Activated naive CD4-positive, alpha-beta T cell treated with anti-CD3 and anti-CD28 coated beads, Interleukin-2, amount 50 U/mL, for 24 hours (primary cell): ENCODE measurements around the gene MYOM1.
A peak's percentile ranks its signal among the peaks of the same experiment; 100 is the strongest.

Source experiments
- H3K27ac Mint-ChIP-seq: one replicate; pipeline ENCODE4 v1.8.0; 2021; ENCODE audit warnings: mild to moderate bottlenecking, mixed read lengths
- H3K27me3 Mint-ChIP-seq: one replicate; pipeline ENCODE4 v1.8.0; 2021; ENCODE audit warnings: mixed read lengths
- H3K36me3 Mint-ChIP-seq: one replicate; pipeline ENCODE4 v1.8.0; 2021; ENCODE audit warnings: mixed read lengths
- H3K4me1 Mint-ChIP-seq: one replicate; pipeline ENCODE4 v1.8.0; 2021; ENCODE audit warnings: mixed read lengths
- H3K4me3 Mint-ChIP-seq: one replicate; pipeline ENCODE4 v1.8.0; 2021; ENCODE audit warnings: mild to moderate bottlenecking, mixed read lengths
- H3K9me3 Mint-ChIP-seq: one replicate; pipeline ENCODE4 v1.8.0; 2021; ENCODE audit warnings: mixed read lengths

Gene MYOM1

GRCh38 chr18:3219631-3220335 lies at the start of gene MYOM1:
Gene MYOM1 (minus strand): TSS chr18:3219968. CDS start chr18:3215223, 4,745 bp downstream.
- Mint-ChIP-seq H3K27ac (no peak within 1 kb of the TSS), H3K4me3 (no peak within 1 kb of the TSS), H3K4me1 (no peaks in the 10 kb centered on the region), H3K9me3 (no peaks in the 10 kb centered on the region), H3K36me3 (peaks cover 2% of the 10 kb centered on the region), H3K27me3 (no peaks in the 10 kb centered on the region)

GRCh38 chr18:3269241-3269913 lies 49.6 kb upstream of the MYOM1 start:
- H3K4me1 Mint-ChIP-seq, result peaks cover 93% of the 10 kb centered on the region
- H3K4me3 Mint-ChIP-seq, result peak overlapping the region; percentile 31
- no peaks in the 10 kb centered on the region for H3K27me3 Mint-ChIP-seq
- no peaks in the 10 kb centered on the region for H3K9me3 Mint-ChIP-seq
- peaks cover 4% of the 10 kb centered on the region for H3K36me3 Mint-ChIP-seq
- peak overlapping the region; percentile 90 for H3K27ac Mint-ChIP-seq

- H3K4me3 Mint-ChIP-seq, result peak overlapping the region; percentile 66
- H3K27me3 Mint-ChIP-seq, result no peaks in the 10 kb centered on the region
- H3K36me3 Mint-ChIP-seq, result no peaks in the 10 kb centered on the region
- peak overlapping the region; percentile 84 for H3K27ac Mint-ChIP-seq
- peaks cover 94% of the 10 kb centered on the region for H3K4me1 Mint-ChIP-seq
- H3K9me3 Mint-ChIP-seq, result no peaks in the 10 kb centered on the region
Observed at GRCh38 chr18:3268306-3268705, 48.5 kb upstream of the MYOM1 start.

DNA sequence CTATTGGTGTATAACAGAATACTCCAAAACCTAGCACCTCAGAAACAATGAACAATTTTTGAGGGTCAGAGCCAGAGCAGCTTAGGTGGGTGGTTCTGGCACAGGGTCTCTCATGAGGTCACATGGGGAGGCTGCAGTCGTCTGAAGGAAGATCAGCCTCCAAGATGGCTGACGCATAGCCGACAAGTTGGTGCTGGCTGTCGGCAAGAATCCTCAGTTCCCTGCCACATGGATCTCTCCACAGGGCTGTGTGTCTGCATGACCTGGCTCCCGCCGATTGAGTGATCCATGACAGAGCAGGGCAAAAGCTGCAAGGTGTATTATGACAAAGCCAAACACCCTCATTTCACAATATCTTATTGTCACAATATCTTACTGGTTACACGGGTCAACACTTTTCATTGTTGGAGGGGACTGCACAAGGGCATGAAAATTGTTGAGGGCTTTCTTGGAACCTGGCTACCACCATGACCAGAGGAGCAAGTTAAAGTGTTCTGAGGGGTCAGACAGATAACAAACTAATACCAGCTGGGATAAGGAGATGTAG lies 46.4 kb upstream of the MYOM1 start:
- Mint-ChIP-seq H3K4me3 (peak overlapping the region; percentile 70), H3K36me3 (no peaks in the 10 kb centered on the region), H3K4me1 (peaks cover 81% of the 10 kb centered on the region), H3K27me3 (no peaks in the 10 kb centered on the region), H3K9me3 (no peaks in the 10 kb centered on the region), H3K27ac (peak overlapping the region; percentile 75)

DNA sequence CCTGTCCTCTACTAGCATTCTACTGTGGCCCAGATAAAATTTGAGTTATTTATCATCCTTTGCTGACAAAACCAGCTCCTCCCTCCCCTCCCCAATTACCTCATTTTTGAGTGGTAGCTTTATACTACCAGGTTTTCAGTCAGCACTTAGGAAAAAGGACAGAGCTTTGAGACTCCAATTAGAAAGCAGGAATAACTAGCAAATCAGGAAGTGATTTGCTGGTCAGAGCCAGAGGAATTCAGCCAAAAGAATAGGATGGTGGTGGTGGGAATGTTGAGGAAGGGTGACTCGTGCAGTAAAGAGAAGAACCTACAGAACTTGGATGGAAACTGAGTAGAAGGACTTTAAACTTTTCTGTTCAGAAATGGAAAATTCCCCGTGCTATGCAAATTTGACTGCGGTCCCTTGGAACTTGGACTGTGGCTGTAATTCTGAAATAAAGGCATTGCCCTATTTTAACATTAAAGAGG lies 45.8 kb upstream of the MYOM1 start:
- Mint-ChIP-seq H3K27ac (peak overlapping the region; percentile 91), H3K4me3 (peak overlapping the region; percentile 70), H3K36me3 (no peaks in the 10 kb centered on the region), H3K9me3 (no peaks in the 10 kb centered on the region), H3K27me3 (no peaks in the 10 kb centered on the region), H3K4me1 (peaks cover 81% of the 10 kb centered on the region)

GRCh38 chr18:3264362-3264761 lies 44.6 kb upstream of the MYOM1 start:
- peak overlapping the region; percentile 95 for H3K4me3 Mint-ChIP-seq
- H3K9me3 Mint-ChIP-seq, result no peaks in the 10 kb centered on the region
- H3K4me1 Mint-ChIP-seq, result peaks cover 81% of the 10 kb centered on the region
- no peaks in the 10 kb centered on the region for H3K27me3 Mint-ChIP-seq
- H3K27ac Mint-ChIP-seq, result peak overlapping the region; percentile 44
- H3K36me3 Mint-ChIP-seq, result peaks cover 2% of the 10 kb centered on the region

DNA sequence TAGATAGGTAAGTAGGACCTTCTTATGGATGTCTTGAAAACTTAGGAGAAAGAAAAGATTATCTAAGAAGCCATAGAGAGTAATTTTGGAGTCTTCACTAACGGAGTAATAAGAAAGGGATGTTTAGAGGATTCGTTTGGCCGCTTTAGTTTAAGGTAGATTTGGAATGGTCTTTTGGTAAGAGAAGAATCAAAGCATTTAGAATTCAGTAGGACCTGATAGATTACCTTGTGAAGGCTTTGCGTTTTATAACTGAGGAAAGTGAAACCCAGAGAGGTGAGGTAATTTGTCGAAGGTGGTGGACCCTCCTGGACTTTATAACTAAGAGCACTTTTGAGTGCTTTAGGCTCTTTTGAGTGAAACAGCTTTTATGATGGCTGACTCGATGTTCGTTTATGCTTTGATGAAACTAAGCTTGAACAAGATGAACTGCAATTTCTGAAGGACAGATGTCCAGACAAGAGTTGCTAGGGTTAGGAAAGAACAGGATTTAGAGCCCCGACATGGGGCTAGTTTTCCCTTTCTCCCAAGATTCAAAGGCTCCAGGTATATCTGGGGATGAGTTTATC lies 43.4 kb upstream of the MYOM1 start:
- H3K4me3 Mint-ChIP-seq, result peak overlapping the region; percentile 95
- H3K4me1 Mint-ChIP-seq, result peaks cover 80% of the 10 kb centered on the region

GRCh38 chr18:3262234-3263131 lies 42.7 kb upstream of the MYOM1 start:
- Mint-ChIP-seq H3K4me3 (peak overlapping the region; percentile 95), H3K27me3 (no peaks in the 10 kb centered on the region), H3K4me1 (peaks cover 82% of the 10 kb centered on the region), H3K36me3 (peaks cover 6% of the 10 kb centered on the region), H3K9me3 (no peaks in the 10 kb centered on the region), H3K27ac (peak overlapping the region; percentile 88)

More for the DNA sequence above, 43.4 kb upstream of the MYOM1 start:
- Mint-ChIP-seq H3K27me3 (no peaks in the 10 kb centered on the region), H3K27ac (peak overlapping the region; percentile 88), H3K36me3 (peaks cover 2% of the 10 kb centered on the region), H3K9me3 (no peaks in the 10 kb centered on the region)

DNA sequence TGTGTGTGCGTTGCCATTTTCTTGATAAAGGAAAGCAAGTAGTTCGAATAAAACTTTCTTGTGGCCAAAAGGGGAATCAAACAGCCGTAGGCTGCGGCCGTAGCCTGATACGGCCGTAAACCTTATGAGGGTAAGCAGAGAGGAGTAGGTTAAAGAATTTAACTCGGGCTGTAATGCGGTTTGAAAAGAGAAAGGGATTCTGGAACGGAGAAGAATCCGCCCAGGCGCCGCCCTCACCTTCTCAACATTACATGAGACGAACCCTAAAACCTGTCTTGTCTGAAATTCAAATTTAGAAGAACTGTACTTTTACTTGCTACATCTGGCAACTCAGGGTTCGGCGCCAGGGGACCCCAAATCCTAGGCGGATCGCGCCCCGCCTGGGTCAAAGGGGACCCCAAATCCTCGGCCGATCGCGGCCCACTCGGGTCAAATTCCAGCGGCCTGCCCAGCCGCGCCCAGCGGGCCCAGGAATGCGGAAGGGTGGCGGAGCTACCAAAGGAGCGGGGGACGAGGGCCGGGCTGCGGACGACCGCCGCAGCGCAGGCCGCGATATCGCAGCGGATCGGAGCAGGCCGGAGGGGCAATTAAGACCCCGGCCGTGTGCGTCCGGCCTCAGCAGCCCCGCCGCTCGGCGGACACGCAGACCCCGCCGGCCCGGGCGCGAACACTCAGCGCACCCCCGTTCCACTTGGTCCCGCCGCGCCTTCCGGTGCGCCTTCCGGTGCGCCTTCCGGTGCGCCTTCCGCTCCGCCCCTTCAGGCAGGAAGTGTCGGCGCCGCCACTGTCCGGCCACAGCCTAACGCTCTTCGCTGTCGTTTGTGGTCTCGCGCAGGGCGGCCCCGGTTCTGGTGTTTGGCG lies 41.8 kb upstream of the MYOM1 start, which contains the start of gene MYL12B:
Gene MYL12B, plus strand, starts transcription at position 761 of the 861 bp plus-strand sequence. CDS start 10,766 bp downstream, outside the sequence.
- Mint-ChIP-seq H3K36me3 (peaks cover 11% of the 10 kb centered on the region), H3K27ac (peak within 1 kb of the TSS; percentile 99), H3K9me3 (no peaks in the 10 kb centered on the region), H3K4me1 (peaks cover 81% of the 10 kb centered on the region), H3K4me3 (peak within 1 kb of the TSS; percentile 95), H3K27me3 (no peaks in the 10 kb centered on the region)

DNA sequence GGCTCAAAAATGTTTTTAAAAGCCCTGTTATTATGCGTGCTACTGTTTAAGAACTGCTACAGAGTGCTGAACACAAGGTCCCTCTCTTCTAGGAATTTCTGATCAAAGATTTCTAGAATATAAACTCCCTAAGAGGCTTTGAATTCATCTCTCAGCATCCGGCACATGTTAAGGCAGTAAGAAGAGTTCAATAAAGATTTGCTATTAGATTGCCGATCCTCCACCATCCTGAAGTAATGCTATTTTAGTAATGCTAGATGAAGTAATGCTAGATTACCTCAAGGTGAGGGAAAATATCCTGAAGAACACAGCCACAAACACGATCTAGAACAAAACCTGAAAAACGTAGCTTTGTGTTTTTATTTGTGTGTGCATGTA lies 41.2 kb upstream of the MYOM1 start:
- Mint-ChIP-seq H3K36me3 (peaks cover 15% of the 10 kb centered on the region), H3K9me3 (no peaks in the 10 kb centered on the region), H3K27ac (peak overlapping the region; percentile 99), H3K4me3 (peak overlapping the region; percentile 95), H3K4me1 (peaks cover 81% of the 10 kb centered on the region), H3K27me3 (no peaks in the 10 kb centered on the region)

GRCh38 chr18:3257627-3258120 lies 37.9 kb upstream of the MYOM1 start:
- no peaks in the 10 kb centered on the region for H3K9me3 Mint-ChIP-seq
- H3K4me1 Mint-ChIP-seq, result peaks cover 83% of the 10 kb centered on the region
- peak overlapping the region; percentile 95 for H3K27ac Mint-ChIP-seq
- H3K27me3 Mint-ChIP-seq, result no peaks in the 10 kb centered on the region
- H3K36me3 Mint-ChIP-seq, result peaks cover 31% of the 10 kb centered on the region
- no peak overlapping the region for H3K4me3 Mint-ChIP-seq

DNA sequence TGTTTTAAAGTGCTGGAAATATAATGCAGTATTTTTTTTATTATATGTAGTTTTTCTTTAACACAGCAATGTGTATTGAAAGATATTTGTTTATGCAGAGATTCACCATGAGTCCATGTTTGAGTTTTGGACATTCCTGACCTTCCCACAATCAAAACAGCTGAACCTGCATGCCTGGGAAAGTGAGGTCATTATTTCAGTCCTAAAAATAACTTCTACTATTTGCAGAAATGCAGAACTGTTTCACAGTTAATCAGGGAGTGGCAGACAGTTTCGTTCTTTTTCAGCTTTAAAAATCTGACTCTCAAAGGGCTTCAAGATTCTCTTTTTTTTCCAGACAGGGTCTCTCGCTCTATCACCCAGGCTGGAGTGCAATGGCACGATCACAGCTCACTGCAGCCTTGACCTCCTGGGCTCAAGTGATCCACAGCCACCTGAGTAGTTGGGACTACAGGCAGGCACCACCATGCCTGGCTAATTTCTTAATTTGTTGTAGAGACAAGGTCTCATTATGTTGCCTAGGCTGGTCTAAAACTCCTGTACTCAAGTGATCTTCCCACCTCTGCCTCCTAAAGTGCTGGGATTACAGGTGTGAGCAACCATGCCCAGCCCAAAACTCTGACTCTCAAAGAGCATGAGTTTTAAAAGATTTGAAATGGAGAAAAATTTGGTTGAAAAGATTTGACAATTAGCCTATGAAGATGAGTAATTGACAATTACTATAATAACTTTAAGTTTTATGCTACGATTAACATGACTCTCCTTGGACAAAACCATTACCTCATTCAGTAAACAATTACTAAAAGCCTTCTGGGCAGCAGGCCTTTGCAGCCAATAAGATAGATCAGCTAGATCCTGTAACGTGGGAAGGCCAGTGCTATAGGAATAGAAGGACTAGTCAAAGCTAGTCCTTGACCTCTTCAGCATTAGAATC lies 37.2 kb upstream of the MYOM1 start:
- H3K27ac Mint-ChIP-seq, result peak overlapping the region; percentile 95

GRCh38 chr18:3255611-3256165 lies 35.9 kb upstream of the MYOM1 start:
- H3K27ac Mint-ChIP-seq, result peak overlapping the region; percentile 94
- peaks cover 31% of the 10 kb centered on the region for H3K36me3 Mint-ChIP-seq
- H3K4me1 Mint-ChIP-seq, result peaks cover 93% of the 10 kb centered on the region
- H3K27me3 Mint-ChIP-seq, result no peaks in the 10 kb centered on the region
- H3K4me3 Mint-ChIP-seq, result peak overlapping the region; percentile 44
- H3K9me3 Mint-ChIP-seq, result no peaks in the 10 kb centered on the region

More for the DNA sequence above, 37.2 kb upstream of the MYOM1 start:
- Mint-ChIP-seq H3K9me3 (no peaks in the 10 kb centered on the region), H3K4me1 (peaks cover 89% of the 10 kb centered on the region), H3K36me3 (peaks cover 31% of the 10 kb centered on the region), H3K27me3 (no peaks in the 10 kb centered on the region), H3K4me3 (no peak overlapping the region)
